Smooth muscle cell (in vitro differentiated cells): ENCODE measurements around the gene AHRR. TPM values are rescaled to one million over a fixed set of nuclear protein-coding genes. Genes with fewer than 3 reads are reported as not detected.

Experiments
- DNase-seq: peaks from one replicate; lab custom pipeline; 2025; ENCODE audit not compliant: unreplicated experiment; lab: John Stamatoyannopoulos, UW
- H2AFZ ChIP-seq: fragments of 200-600 bp; sonication (generic); 2 replicates; pipeline ENCODE4 v1.6.0; 2016; ENCODE audit warnings: antibody characterized with exemption, low read depth, mild to moderate bottlenecking
- H3F3A ChIP-seq: fragments of 200-600 bp; sonication (generic); 2 replicates; pipeline ENCODE4 v1.6.0; 2017; ENCODE audit warnings: antibody characterized with exemption, low read depth
- H3K27ac ChIP-seq: fragments of 200-600 bp; sonication (generic); 2 replicates; pipeline ENCODE4 v1.5.1; 2016; ENCODE audit warnings: low read depth, mild to moderate bottlenecking
- H3K27me3 ChIP-seq: fragments of 200-600 bp; sonication (generic); 2 replicates; pipeline ENCODE4 v1.6.1; 2016; ENCODE audit warnings: low read depth, mild to moderate bottlenecking
- H3K36me3 ChIP-seq: fragments of 200-600 bp; sonication (generic); 2 replicates; pipeline ENCODE4 v1.5.1; 2016; ENCODE audit warnings: low read depth
- H3K4me1 ChIP-seq: fragments of 200-600 bp; sonication (generic); 2 replicates; pipeline ENCODE4 v1.5.1; 2016; ENCODE audit warnings: low read depth
- H3K4me2 ChIP-seq: fragments of 200-600 bp; sonication (generic); 2 replicates; pipeline ENCODE4 v1.6.0; 2016; ENCODE audit warnings: mild to moderate bottlenecking
- H3K4me3 ChIP-seq: fragments of 200-600 bp; sonication (generic); 2 replicates; pipeline ENCODE4 v1.5.1; 2016; ENCODE audit warnings: mild to moderate bottlenecking
- H3K79me2 ChIP-seq: fragments of 200-600 bp; sonication (generic); 2 replicates; pipeline ENCODE4 v1.6.0; 2016; ENCODE audit warnings: low read depth, mild to moderate bottlenecking
- H3K9ac ChIP-seq: fragments of 200-600 bp; sonication (generic); 2 replicates; pipeline ENCODE4 v1.6.0; 2016; ENCODE audit warnings: low read depth
- H3K9me3 ChIP-seq: fragments of 200-600 bp; sonication (generic); replicated peaks from 2 replicates; pipeline ENCODE4 v1.5.1; 2016; ENCODE audit warnings: low read depth
- H4K20me1 ChIP-seq: fragments of 200-600 bp; sonication (generic); 2 replicates; pipeline ENCODE4 v1.6.0; 2016; ENCODE audit warnings: low read depth
- WGBS: methylation state at CpG from one replicate; pipeline ENCODE4 v1.1.7; 2016; ENCODE audit warnings: low lambda C conversion rate; 5-methylcytosine and 5-hydroxymethylcytosine counted together
- polyA plus RNA-seq: library from polyadenylated mRNA; unstranded; fragments of >200 nt; fragmentation: Nextera tagmentation; extraction: Ambion mirVana; gene quantifications from 2 replicates; pipeline ENCODE4 v1.2.1, GENCODE V29; 2016
- total RNA-seq: library from RNA; depleted of rRNA; stranded (reverse); fragments of >200 nt; gene quantifications from 2 replicates; pipeline ENCODE4 v1.2.3, GENCODE V29; 2014
- TF ChIP-seq, protein P1 (sequence below): fragments of 200-600 bp; sonication (generic); IDR thresholded peaks from 2 replicates; pipeline ENCODE4 v1.5.1; 2017; ENCODE audit warnings: borderline replicate concordance, mild to moderate bottlenecking, antibody characterized with exemption; ENCODE audit not compliant: insufficient read depth, poor library complexity, severe bottlenecking

The AHRR gene
- total and polyA plus RNA-seq, 2 experiments from 2014 or later, result 14.4 to 18.2 TPM

DNA sequence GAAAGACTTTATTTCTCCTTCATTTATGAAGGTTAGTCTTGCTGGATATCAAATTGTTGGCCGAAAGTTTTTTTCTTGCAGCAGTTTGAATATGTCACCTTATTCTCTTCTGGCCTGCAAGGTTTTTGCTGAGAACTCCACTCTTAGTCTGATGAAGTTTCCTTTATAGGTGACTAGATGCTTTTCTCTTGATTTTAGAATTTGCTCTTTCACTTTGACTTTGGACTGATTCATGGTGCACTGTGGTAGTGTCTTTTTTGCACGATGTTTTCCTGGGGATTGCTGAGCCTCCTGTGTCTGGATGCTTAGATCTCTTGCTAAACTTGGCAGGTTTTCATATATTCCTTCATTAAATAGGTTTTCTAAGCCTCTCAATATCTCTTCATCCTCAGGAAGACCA, 12.4 kb downstream of the AHRR start:
- 93% methylated on average over 2 of the region's 2 CpGs for WGBS
- no peak overlapping the region for H3K4me3 ChIP-seq
- no peak overlapping the region for H3K4me2 ChIP-seq
- no peak overlapping the region for H2AFZ ChIP-seq
- peaks cover 92% of the 10 kb centered on the region for H4K20me1 ChIP-seq
- H3K4me1 ChIP-seq, result no peaks in the 10 kb centered on the region
- no peak overlapping the region for H3K9ac ChIP-seq
- TF ChIP-seq, protein P1, sequence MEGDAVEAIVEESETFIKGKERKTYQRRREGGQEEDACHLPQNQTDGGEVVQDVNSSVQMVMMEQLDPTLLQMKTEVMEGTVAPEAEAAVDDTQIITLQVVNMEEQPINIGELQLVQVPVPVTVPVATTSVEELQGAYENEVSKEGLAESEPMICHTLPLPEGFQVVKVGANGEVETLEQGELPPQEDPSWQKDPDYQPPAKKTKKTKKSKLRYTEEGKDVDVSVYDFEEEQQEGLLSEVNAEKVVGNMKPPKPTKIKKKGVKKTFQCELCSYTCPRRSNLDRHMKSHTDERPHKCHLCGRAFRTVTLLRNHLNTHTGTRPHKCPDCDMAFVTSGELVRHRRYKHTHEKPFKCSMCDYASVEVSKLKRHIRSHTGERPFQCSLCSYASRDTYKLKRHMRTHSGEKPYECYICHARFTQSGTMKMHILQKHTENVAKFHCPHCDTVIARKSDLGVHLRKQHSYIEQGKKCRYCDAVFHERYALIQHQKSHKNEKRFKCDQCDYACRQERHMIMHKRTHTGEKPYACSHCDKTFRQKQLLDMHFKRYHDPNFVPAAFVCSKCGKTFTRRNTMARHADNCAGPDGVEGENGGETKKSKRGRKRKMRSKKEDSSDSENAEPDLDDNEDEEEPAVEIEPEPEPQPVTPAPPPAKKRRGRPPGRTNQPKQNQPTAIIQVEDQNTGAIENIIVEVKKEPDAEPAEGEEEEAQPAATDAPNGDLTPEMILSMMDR, result no peak
- no peaks in the 10 kb centered on the region for H3K9me3 ChIP-seq
- H3K79me2 ChIP-seq, result peaks cover 74% of the 10 kb centered on the region
- no peak for DNase-seq
- no peak overlapping the region for H3K27ac ChIP-seq
- peaks cover 2% of the 10 kb centered on the region for H3K36me3 ChIP-seq
- no peaks in the 10 kb centered on the region for H3F3A ChIP-seq
- no peaks in the 10 kb centered on the region for H3K27me3 ChIP-seq

DNA sequence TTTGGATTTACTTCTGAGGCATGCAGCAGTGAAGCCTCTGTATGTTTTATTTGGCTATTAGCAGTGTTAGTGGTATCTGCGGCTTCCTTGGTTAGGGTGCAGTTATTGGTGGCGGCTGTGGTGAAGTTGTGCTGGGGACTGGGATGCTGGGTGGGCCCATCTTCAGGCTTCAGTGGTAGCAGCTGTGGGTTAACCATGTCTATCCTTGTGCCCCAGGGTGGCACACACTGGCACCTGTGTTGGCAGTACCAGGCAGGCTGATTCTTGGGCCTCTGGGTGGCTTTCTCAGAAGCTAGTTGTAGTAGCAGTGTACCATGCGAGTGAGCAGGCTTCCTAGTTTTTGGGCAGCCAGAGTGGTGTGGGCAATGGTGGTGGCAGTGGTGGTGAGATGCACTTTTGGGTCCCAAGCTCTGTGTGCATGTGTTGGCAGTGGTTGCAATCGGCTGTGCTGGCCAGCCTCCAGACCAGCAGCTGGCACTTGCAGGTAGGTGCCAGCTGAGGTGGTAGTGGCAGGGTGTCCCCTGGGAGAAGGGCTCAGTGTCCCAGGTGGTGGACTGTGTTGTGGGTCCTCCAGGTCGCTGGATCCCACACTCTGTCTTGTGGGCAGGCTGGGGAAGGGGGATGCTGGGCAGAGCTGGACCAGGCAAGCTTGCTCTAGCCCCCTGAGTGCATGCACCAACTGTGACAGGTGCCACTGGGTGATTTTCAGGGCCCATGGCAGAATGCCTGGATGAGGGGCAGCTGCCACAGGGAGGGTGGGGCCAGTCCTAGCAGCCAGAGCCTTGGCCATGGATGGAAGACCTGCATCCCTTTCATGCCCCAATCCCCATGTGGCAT, 13.6 kb downstream of the AHRR start:
- no peak for DNase-seq
- 86% methylated on average over 5 of the region's 5 CpGs for WGBS
- H3K36me3 ChIP-seq, result peaks cover 2% of the 10 kb centered on the region
- no peak overlapping the region for H3K9ac ChIP-seq
- peaks cover 74% of the 10 kb centered on the region for H3K79me2 ChIP-seq
- no peak overlapping the region for H2AFZ ChIP-seq
- H3K4me2 ChIP-seq, result no peak overlapping the region
- H3K27me3 ChIP-seq, result no peaks in the 10 kb centered on the region
- H3K9me3 ChIP-seq, result no peaks in the 10 kb centered on the region
- H3F3A ChIP-seq, result no peaks in the 10 kb centered on the region
- TF ChIP-seq, protein P1, result no peak
- H3K4me3 ChIP-seq, result no peak overlapping the region
- no peaks in the 10 kb centered on the region for H3K4me1 ChIP-seq
- H3K27ac ChIP-seq, result no peak overlapping the region
- H4K20me1 ChIP-seq, result peaks cover 92% of the 10 kb centered on the region

DNA sequence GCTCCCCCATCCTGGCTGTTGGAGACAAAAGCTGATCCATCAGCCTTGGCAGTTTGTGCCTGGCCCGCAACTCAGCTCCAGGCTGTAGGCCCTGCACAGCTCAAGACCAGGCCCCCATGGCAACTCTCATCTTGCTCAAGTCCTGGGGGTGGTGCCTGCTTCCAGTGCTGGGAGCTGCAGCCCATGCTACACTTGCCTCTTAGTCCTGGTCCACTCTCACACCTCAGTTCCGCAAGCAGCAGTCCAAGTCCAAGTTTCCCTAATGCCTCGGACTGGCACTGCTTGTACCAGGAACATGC, 14.2 kb downstream of the AHRR start:
- H3K9ac ChIP-seq, result no peak overlapping the region
- TF ChIP-seq, protein P1, result no peak
- H3F3A ChIP-seq, result no peaks in the 10 kb centered on the region
- H3K4me3 ChIP-seq, result no peak overlapping the region
- H3K27me3 ChIP-seq, result no peaks in the 10 kb centered on the region
- 100% methylated on average over 3 of the region's 3 CpGs for WGBS
- H4K20me1 ChIP-seq, result peaks cover 89% of the 10 kb centered on the region
- H3K27ac ChIP-seq, result no peak overlapping the region
- H2AFZ ChIP-seq, result no peak overlapping the region
- peaks cover 2% of the 10 kb centered on the region for H3K36me3 ChIP-seq
- no peaks in the 10 kb centered on the region for H3K4me1 ChIP-seq
- peaks cover 75% of the 10 kb centered on the region for H3K79me2 ChIP-seq
- no peak overlapping the region for H3K4me2 ChIP-seq
- no peak for DNase-seq
- H3K9me3 ChIP-seq, result no peaks in the 10 kb centered on the region
